ENCODE data around the gene SLC36A1. TPM values are rescaled to one million over a fixed set of nuclear protein-coding genes. Genes with fewer than 3 reads are reported as not detected.

The SLC36A1 gene
- total RNA-seq, 2 experiments from 2014 or later = 11.6 to 12.1 TPM

- ChIA-PET CTCF (ENCODE audit: unreplicated experiment) (no interaction called here), POLR2A (no interaction called here)
- no peak for DNase-seq (ENCODE audit: low spot score)
Measured at GRCh38 chr5:151451626-151452520, 4.5 kb downstream of the SLC36A1 start.

DNA sequence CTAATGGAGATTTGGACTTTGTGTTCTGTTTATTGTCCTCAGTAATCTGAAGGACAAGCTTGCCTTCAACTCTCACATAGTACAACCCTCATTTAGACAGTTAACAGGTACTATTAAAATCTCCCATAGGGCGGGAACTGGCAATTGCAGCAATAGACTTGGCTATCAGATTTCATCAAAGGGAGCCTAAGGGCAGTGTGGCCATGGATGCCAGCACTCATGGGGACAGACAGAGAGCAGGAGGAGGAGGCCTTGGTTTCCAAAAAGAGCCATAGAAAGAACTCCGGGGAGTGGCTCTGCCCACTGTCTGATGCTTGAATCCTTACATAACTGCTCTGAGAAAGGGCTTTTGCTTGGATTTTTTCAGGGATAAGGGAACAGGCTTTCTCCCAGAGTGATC is 6.8 kb downstream of the SLC36A1 start:
- Histone ChIP-seq H3K27ac (ENCODE audit: low read depth, low read length, poor library complexity, severe bottlenecking) (no peak overlapping the region), H3K9me2 (ENCODE audit: insufficient read depth, low read length) (no peaks in the 10 kb centered on the region), H3K9me3 (ENCODE audit: low read length) (no peaks in the 10 kb centered on the region), H3K79me2 (ENCODE audit: insufficient read depth, low read depth, low read length) (no peaks in the 10 kb centered on the region), H3K4me1 (ENCODE audit: insufficient read depth, low read length, poor library complexity, severe bottlenecking) (no peaks in the 10 kb centered on the region), H3K36me3 (ENCODE audit: insufficient read depth, low read length) (no peaks in the 10 kb centered on the region), H3K4me2 (ENCODE audit: low read length) (no peak overlapping the region), H3K4me3 (ENCODE audit: low read depth, low read length, poor library complexity, severe bottlenecking) (no peak overlapping the region), H4K20me1 (ENCODE audit: insufficient read depth, low read length) (no peaks in the 10 kb centered on the region), H2AFZ (ENCODE audit: low read length) (no peak overlapping the region)
- BruUV-seq (replicated peaks) = no TSS peak
- DNase-seq (ENCODE audit: low spot score) = no peak
- ChIA-PET POLR2A (interaction anchor here (0.7 kb wide), 3 partner anchors 20 to 316 kb away, joined by 4 to 5 read pairs (median 4); no protein-coding TSS in a partner anchor), CTCF (ENCODE audit: unreplicated experiment) (no interaction called here)
- TF ChIP-seq, protein P1, sequence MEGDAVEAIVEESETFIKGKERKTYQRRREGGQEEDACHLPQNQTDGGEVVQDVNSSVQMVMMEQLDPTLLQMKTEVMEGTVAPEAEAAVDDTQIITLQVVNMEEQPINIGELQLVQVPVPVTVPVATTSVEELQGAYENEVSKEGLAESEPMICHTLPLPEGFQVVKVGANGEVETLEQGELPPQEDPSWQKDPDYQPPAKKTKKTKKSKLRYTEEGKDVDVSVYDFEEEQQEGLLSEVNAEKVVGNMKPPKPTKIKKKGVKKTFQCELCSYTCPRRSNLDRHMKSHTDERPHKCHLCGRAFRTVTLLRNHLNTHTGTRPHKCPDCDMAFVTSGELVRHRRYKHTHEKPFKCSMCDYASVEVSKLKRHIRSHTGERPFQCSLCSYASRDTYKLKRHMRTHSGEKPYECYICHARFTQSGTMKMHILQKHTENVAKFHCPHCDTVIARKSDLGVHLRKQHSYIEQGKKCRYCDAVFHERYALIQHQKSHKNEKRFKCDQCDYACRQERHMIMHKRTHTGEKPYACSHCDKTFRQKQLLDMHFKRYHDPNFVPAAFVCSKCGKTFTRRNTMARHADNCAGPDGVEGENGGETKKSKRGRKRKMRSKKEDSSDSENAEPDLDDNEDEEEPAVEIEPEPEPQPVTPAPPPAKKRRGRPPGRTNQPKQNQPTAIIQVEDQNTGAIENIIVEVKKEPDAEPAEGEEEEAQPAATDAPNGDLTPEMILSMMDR (conservative IDR thresholded peaks at IDR 0.05; ENCODE audit: low read length) = no peak
- intact Hi-C loops (cut with micrococcal nuclease; ENCODE audit: unreplicated experiment) = no loop called here

More at GRCh38 chr5:151451626-151452520, 4.5 kb downstream of the SLC36A1 start:
- no peaks in the 10 kb centered on the region for H3K9me3 ChIP-seq (ENCODE audit: low read length)
- no peaks in the 10 kb centered on the region for H3K36me3 ChIP-seq (ENCODE audit: insufficient read depth, low read length)
- no TSS peak for BruUV-seq (replicated peaks)
- TF ChIP-seq, protein P1 (conservative IDR thresholded peaks at IDR 0.05; ENCODE audit: low read length) = no peak
- no peak for TF ChIP-seq EZH2phosphoT487 (IDR thresholded peaks at IDR 0.05; ENCODE audit: borderline replicate concordance, low read depth, low read length)
- H3K4me1 ChIP-seq (ENCODE audit: insufficient read depth, low read length, poor library complexity, severe bottlenecking) = peaks cover 7% of the 10 kb centered on the region
- H3K9me2 ChIP-seq (ENCODE audit: insufficient read depth, low read length) = no peaks in the 10 kb centered on the region
- H2AFZ ChIP-seq (ENCODE audit: low read length) = no peak overlapping the region
- intact Hi-C loops (cut with micrococcal nuclease; ENCODE audit: unreplicated experiment) = no loop called here
- no peaks in the 10 kb centered on the region for H4K20me1 ChIP-seq (ENCODE audit: insufficient read depth, low read length)
- H3K27ac ChIP-seq (ENCODE audit: low read depth, low read length, poor library complexity, severe bottlenecking) = no peak overlapping the region
- H3K4me2 ChIP-seq (ENCODE audit: low read length) = no peak overlapping the region
- H3K4me3 ChIP-seq (ENCODE audit: low read depth, low read length, poor library complexity, severe bottlenecking) = no peak overlapping the region
- H3K79me2 ChIP-seq (ENCODE audit: insufficient read depth, low read depth, low read length) = no peaks in the 10 kb centered on the region; the same call in 1 of the 2 replicates

GRCh38 chr5:151454889-151455288 is 7.5 kb downstream of the SLC36A1 start:
- intact Hi-C loops (cut with micrococcal nuclease; ENCODE audit: unreplicated experiment) = no loop called here
- Histone ChIP-seq H3K27ac (ENCODE audit: low read depth, low read length, poor library complexity, severe bottlenecking) (no peak overlapping the region), H4K20me1 (ENCODE audit: insufficient read depth, low read length) (no peaks in the 10 kb centered on the region), H3K79me2 (ENCODE audit: insufficient read depth, low read depth, low read length) (no peaks in the 10 kb centered on the region), H2AFZ (ENCODE audit: low read length) (no peak overlapping the region), H3K36me3 (ENCODE audit: insufficient read depth, low read length) (no peaks in the 10 kb centered on the region), H3K4me3 (ENCODE audit: low read depth, low read length, poor library complexity, severe bottlenecking) (no peak overlapping the region), H3K9me3 (ENCODE audit: low read length) (no peaks in the 10 kb centered on the region), H3K4me2 (ENCODE audit: low read length) (no peak overlapping the region), H3K9me2 (ENCODE audit: insufficient read depth, low read length) (no peaks in the 10 kb centered on the region), H3K4me1 (ENCODE audit: insufficient read depth, low read length, poor library complexity, severe bottlenecking) (no peaks in the 10 kb centered on the region)
- BruUV-seq (replicated peaks) = no TSS peak
- no peak for DNase-seq (ENCODE audit: low spot score)
- POLR2A ChIA-PET = no interaction called here
- no peak for TF ChIP-seq EZH2phosphoT487 (IDR thresholded peaks at IDR 0.05; ENCODE audit: borderline replicate concordance, low read depth, low read length)
- TF ChIP-seq, protein P1 (conservative IDR thresholded peaks at IDR 0.05; ENCODE audit: low read length) = no peak
- CTCF ChIA-PET (ENCODE audit: unreplicated experiment) = no interaction called here
